Central memory CD8-positive, alpha-beta T cell (primary cell): ENCODE data around the gene GXYLT2.

ENCODE experiments used
- ATAC-seq: fragments of 150-1000 bp; cut with Tn5 transposase; replicated peaks from 2 replicates; pipeline ENCODE4 v1.10.0; 2022; ENCODE audit warnings: mild to moderate bottlenecking, moderate FRiP score, moderate number of reproducible peaks; ENCODE audit not compliant: poor library complexity, severe bottlenecking; ENCODE audit errors: extremely low read depth
- DNase-seq, 2 donors: peaks; one replicate each; pipeline ENCODE4 v3.0.0; 2021; ENCODE audit warnings: low spot score in 2 of 2
- H3K27ac Mint-ChIP-seq: one replicate; pipeline ENCODE4 v1.8.0; 2022; ENCODE audit warnings: low read depth, mild to moderate bottlenecking, moderate library complexity, mixed read lengths
- H3K27me3 Mint-ChIP-seq: one replicate; pipeline ENCODE4 v1.8.0; 2022; ENCODE audit warnings: mixed read lengths
- H3K36me3 Mint-ChIP-seq: one replicate; pipeline ENCODE4 v1.8.0; 2022; ENCODE audit warnings: mild to moderate bottlenecking, moderate library complexity, mixed read lengths; ENCODE audit not compliant: insufficient read depth
- H3K4me1 Mint-ChIP-seq: one replicate; pipeline ENCODE4 v1.8.0; 2022; ENCODE audit warnings: mixed read lengths
- H3K4me3 Mint-ChIP-seq: one replicate; pipeline ENCODE4 v1.8.0; 2022; ENCODE audit warnings: mild to moderate bottlenecking, moderate library complexity, mixed read lengths
- H3K9me3 Mint-ChIP-seq: one replicate; pipeline ENCODE4 v1.8.0; 2022; ENCODE audit warnings: mixed read lengths

GXYLT2 gene

GRCh38 chr3:73024836-73025235 lies 137.0 kb downstream of the GXYLT2 start:
- Mint-ChIP-seq H3K4me1 (peaks cover 74% of the 10 kb centered on the region), H3K27ac (no peak overlapping the region), H3K36me3 (peaks cover 5% of the 10 kb centered on the region), H3K9me3 (no peaks in the 10 kb centered on the region), H3K27me3 (no peaks in the 10 kb centered on the region), H3K4me3 (no peak overlapping the region)
- ATAC-seq (no peak), DNase-seq (no peak)

GRCh38 chr3:73026111-73026759 lies 138.4 kb downstream of the GXYLT2 start:
- no peak overlapping the region for H3K27ac Mint-ChIP-seq
- H3K4me3 Mint-ChIP-seq, result no peak overlapping the region
- peaks cover 76% of the 10 kb centered on the region for H3K4me1 Mint-ChIP-seq
- peaks cover 3% of the 10 kb centered on the region for H3K36me3 Mint-ChIP-seq
- DNase-seq (no peak), ATAC-seq (no peak)
- no peaks in the 10 kb centered on the region for H3K9me3 Mint-ChIP-seq
- H3K27me3 Mint-ChIP-seq, result no peaks in the 10 kb centered on the region
